Measurements from ENCODE around the gene CYTH2.

The CYTH2 gene

DNA sequence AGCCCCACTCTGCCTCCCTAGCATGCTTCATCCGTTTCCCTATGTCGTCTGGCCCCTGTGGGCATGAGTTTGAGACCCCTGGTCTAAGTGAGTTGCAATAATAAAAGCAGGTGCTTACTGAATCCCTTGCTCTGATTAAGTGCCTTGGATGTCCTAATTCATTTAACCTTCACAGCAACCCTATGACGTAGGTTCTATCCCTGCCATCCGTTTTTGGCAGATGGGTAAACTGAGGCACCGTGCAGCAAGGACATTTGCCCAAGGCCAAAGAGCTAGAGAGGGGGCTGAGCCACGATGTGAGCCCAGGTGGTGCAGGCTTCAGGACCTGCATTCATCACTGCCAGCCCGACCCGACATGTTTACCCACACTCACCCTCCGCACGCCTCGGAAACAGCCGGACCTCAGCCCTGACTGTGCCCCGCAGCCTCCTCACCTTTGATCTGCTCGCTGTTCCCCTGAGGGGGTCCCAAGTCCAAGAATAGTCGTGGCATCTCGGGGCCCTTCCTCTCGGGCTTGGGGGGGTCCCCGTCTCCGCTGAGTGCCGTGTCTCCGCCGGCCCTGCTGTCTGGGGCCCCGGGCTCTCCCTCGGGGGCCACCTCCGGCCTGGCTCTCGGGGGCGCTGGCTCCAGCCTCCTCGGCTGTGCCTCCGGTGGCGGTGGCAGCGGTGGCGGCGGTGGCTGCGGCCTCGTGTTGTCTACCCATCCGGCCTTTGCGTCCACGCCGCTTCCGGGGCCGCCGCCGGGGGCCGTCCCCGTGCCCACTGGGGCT, 28.0 kb downstream of the CYTH2 start:
- DNase-seq = no peak

DNA sequence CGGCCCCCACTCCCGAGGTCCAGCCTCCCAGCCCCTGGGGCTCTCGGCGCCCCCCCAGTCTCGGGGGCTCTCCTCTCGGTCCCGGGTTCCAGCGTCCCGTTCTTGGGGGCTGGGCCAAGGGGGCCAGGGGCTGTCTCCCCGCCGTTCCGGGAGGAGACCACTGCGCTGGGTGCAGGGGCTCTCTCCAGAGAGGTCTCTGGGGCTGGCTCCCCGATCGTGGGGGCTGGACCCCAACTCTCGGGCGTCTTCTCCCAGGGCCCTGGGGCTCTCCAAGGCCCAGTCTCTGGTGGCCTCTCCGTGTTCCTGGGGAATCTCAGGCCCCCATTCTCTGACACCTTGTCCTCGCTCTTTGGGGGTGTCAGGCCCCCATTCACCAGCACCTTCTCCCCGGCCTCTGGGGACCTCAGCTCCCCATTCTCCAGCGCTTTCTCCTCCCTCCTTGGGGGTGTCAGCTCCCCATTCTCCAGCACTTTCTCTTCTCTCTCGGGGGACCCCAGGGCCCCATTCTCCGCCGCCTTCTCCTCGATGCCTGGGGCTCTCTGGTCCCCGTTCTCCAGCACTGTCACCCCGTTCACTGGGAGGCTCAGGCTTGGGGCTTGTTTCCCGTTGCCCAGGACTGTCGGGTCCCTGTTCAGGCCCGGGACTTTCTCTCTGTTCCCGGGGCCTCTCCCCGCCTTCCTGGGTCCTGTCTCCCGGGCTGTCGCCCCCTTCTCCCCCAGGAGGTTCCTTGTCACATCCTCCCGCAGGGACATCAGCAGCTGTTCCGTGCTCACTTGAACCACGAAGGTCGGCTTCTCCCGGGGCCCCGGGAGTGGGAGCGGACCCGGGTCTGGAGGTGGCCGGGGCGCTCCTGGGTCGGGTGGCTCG, 28.8 kb downstream of the CYTH2 start:
- DNase-seq = no peak

DNA sequence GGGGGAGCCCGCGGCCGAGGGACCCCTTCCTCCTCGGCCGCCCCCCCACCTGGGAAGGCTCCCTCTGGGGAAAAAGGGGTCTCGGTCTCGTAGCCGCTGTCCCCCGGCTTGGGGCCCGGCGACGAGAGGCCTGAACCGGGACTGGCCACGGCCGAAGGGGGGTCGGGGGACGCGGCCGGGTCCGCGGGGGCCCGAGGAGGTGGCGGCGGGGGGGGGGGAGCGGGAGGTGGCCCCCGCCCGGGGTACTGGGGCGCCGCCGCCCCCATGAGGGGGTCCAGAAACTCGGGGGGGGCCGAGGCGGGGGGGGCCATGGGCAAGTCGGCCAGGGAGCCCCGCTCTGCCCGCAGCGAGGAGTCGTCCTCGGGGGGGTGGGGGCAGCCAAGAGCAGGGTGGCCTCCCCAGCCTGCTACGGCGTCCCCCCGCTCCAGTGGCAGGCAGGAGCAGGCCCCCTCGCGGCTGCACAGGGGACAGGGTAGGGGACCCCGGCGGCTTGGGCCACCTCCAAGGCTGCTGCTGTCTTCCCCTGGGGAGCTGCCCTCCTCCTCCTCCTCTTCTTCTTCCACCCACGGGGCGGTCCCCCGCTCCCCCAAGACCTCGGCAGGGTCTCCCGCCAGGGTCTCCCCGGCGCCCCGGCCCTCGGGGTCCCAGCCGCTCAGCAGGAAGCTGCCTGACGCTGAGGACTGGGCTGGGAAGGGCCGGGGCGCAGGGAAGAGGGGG, 29.6 kb downstream of the CYTH2 start:
- no peak for DNase-seq

DNA sequence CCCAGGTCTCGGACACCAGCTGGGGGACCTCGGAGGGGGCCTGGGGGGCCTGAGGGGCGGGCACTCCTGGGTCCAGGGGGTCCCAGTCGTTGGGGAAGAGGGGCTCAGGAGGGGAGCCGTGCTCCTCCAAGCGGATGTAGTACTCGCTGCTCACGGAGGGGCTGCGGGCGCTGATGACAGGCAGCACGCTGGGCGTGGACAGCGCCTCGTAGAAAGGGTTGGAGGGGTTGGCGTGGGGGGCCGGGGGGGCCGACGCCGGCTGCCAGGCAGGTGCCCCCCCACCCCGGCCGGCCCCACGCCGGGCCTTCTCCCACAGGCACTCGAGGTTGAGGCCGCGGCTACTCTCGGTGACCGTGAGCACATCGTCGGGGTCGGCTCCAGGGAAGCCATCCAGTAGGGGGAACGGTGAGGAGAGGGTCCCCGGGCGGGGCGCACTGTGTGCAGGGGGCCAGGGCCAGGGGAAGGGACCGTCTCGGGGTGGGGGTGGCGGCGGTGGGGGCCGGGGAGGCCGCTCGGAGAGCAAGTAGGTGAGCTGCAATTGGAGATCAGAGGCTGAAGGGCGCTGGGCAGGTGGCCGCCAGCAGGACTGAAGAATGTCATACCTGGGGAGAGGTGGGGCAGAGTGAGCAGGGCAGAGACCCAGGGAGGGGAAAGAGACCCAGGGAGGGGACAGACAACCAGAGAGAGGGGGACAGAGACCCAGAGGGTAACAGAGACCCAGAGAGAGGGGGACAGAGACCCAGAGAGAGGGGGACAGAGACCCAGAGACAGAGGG, 30.3 kb downstream of the CYTH2 start:
- DNase-seq = no peak

DNA sequence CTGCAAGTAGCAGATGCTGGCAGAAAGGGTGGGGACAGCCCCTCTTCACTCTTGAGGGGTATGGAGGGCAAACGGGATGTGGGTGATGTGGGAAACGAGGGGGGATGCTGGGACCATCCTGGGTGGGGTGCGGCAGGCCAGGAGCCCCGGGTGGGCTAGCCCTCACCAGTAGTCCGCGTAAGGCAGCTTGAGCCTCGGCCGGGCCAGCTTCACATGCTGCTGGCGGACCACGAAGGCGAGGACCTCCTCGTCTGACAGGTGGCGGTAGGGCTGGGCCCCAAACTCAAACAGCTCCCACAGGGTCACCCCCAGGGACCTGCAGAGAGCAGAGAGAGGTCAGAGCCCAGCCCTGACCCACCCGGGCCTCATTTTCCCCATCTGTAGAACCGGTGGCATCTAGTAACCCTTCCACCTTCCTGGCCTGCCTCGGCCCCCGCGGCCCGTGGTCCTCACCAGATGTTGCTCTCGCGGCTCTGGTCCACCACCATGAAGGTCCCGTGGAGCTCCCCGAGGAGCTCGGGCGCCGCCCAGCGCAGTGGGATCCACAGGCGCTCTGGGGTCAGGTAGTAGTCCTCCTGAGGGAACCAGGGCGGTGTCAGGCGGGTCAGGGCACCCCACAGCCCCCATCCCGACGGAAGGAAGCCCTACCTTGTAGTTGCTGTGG, 31.8 kb downstream of the CYTH2 start:
- DNase-seq = no peak

DNA sequence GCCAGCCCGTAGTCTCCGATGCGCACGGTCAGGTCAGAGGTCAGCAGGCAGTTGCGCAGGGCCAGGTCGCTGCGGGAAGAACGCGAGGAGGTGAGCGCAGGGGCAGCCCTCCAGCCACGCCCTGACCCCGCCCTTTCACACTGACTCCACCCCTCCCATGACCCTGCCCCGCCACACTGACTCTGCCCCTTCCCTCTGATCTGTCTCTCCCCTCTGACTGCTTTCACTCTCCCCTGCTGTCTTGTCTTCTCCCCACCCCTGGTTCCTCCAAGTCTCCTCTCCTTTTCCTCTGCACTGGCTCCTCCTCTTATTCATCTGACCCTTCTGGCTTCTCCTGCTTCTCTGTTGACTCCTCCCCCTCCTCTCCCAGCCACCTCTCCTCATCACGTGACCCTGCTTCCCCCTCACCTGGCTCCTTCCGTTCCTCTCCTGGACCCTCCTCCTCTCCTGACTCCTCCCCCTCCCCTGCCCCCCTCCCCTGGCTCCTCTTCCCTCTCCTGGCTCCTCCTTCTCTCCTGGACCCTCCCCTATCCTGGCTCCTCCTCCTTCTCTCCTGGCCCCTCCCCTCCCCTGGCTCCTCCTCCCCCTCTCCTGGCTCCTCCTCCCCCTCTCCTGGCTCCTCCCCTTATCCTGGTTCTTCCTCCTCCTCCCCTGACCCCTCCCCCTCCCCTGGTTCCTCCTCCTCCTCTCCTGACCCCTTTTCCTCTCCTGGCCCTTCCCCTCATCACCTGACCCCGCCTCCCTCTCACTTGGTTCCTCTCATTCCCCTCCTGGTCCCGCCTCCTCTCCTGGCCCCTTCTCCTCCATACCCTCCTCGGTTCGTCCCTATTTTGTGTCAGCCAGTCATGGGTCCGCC, 32.6 kb downstream of the CYTH2 start:
- peak; percentile 84 for DNase-seq

DNA sequence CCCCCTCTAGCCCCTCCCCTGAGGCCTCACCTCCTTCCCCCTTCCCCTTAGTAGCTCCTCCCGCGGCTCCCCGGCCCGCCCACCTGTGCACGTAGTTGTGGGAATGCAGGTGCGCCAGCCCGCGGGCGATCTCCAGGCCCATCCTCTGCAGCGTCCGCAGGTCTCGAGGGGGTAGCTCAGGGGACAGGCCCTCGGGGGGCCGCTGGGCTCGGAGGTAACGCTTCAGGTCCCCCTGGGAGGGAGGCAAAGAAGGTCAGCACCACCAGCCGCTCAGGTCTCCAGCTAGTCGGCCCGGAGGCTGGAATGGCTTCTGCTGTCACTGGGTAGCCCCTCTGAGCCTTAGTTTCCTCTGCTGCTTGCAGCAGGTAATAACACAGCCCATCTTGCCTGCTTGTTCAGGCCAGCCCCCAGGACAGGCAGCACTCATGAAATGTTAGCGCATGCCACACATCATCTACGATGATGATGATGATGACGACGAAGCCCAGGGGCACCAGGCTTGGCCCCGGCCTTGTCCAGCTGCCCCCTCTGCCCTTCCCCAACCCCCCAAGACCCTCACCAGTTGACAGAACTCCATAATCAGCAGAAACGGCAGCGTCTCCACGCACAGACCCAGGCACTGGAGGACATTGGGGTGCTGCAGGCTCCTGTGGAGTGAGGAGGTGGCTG, 33.3 kb downstream of the CYTH2 start:
- no peak for DNase-seq

DNA sequence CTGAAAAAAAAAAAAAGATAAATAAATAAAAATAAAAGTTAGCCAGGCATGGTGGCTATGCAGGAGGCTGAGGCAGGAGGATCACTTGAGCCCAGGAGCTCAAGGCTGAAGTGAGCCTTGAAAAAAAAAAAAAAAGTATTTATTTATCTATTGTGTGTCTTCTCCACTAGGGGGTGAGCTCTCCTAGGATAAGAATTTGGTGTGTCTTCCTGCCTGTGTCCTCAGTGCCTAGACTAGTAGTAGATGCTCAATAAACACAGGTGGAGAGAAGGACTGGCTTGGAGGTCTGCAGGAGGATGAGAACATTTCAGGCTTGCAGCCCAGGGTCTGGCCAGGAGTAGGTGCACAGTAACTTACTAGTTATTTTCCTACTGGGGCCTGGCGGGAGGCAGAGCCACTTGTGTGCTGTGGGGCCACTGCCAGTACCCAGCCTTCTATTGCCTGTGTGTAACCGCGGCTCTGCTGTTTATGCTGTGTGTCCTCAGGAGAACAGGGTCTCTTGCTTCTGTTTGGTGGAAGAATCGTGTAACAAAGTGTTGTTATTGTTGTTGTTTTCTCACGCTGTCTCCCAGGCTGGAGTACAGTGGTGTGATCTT, 37.1 kb downstream of the CYTH2 start:
- no peak for DNase-seq

DNA sequence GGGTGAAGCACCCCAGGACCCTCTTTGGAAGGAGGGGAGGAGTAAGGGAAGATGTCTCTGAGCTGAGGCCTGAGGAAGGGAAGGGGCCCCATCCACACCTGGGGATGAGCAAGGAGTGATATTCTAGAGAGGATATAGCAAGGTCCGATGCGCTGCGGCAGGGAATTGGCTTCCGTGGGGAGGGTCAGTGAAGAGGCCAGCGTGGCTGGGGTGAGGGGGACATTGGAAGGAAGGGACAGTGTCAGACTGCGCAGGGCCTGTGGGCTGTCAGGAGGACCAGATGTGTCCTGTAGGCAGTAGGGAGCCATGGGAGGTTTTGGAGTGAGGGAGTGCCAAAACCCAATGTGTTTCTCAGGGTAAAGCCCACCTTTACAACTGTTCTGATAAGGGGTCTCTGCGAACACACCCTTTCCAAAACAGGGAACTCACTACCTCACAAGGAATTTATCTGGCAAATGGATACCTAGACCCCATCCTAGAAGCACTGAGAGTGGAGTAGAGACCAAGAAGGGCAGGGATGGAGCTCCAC, 38.8 kb downstream of the CYTH2 start:
- no peak for DNase-seq

DNA sequence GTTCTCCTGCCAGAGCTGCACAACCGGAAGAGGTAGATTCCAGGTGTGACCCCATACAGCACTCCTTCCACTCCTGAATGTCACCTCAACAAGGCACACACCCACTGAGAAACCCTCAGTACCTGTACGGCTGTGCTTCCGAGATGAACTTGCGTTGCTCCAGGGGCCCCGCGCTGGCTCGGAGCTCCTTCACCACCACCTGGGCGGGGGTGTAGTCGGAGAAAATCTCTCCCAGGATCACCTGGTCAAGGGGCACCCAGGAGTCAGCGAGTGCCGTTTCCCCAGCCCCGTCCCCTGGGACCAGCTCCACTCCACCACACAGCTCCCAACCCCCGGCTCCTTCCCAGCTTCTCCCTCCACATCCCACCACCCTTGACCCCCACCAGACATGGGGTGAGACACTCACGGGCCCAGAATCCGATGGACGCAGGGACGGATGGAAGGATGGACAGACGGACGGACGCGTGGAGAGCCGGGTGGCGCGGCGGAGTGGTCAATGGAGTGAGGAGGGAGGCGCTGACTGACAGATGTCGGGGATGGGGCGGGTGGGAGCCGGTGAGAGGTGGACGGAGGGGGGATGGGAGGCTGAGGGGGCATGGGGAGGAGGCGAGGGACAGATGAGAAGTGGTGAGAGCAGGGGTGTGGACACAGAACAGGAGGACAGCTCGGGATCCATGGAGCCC, 39.7 kb downstream of the CYTH2 start:
- no peak for DNase-seq

DNA sequence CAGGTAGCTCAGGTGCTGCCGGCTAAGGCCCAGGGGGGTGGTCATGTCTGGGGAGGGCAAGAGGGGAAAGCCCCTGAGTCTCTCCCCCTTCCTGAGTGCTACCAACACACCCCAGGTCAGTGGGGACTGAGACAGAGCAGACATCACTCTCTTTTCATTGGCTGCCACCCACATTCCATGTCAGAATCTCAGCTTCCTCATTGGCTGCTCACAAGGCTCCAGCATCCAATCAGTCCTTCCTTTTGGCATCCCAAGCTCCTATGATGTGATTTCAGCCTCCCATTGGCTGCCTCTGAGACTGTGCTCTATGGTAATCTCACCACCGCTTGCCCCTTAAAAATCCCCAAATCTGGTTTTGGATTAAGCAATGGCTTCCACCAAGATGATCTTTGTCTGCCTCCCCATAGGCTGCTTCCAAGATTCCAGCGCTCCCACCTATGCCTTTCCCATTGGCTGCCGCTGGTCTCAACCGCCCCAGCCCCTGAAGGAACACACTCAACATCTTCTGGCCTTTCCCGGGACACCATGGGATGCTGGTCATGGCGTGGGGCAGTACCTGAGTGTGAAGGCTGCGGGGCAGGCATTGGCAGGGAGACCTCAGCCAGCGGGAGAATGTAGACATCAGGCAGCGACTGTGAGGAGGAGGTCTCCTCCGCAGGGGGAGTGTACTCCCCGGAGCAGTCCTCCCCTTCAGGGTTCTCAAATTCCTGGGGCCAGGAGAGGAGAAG, 40.5 kb downstream of the CYTH2 start:
- no peak for DNase-seq

DNA sequence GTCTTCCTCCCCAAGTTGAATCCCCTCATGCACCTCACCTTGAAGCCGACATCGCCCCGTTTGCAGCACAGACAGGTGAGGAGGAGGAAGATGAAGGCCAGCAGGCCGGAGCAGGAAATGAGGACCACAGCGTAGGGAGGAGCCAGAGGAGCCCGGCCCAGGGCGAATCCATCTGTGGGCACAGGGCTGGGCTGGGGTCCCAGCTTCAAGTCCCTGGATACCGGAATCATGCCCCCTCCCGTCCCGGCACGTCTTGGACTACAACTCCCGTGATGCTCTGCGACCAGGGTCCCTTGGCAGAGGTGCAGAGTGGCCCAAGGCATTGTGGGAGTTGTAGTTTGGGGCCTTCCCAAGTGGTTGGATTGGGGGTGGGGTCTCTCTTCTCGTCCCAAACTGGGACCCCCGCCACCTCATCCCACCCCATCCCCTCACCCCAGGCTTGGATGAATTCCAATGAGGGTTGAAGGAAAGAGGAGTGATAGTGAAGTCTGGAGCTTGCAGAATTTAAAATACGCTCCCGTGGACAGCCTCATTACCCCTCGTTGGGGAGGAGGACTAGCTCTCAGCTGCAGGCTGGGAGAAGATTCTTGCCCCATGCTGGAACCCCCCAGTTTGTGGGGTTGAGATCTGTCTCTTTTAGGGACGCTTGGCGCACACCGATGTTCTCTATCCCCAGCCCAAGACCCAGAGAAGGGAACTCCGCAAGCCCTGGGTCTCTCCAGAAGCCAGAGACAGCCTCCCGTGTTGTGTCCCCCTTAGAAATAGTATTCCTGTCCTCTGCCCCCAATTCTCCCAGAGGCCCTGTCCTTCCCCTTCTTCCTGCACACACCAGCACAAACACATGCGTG, 41.5 kb downstream of the CYTH2 start:
- DNase-seq = peak; percentile 83

DNA sequence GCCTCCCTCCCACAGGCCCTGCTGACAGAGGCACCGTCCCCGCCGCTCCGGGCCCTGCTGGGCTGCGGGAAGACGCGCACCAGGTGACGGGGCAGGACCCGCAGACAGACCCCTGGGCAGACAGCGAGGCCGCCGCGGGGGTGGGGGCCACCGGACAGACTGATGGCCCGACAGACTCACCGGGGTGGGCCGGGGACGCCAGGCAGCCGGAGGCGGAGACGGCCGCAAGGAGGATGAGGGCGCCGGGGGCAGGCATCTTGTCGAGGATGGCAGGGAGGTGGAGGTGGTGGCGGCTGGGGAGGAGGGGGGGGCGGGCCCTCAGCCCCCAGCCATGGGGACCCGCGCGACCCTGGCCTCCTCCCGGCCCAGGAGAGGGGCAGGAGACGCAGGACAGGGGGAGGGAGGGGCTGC, 42.2 kb downstream of the CYTH2 start:
- peak; percentile 44 for DNase-seq

DNA sequence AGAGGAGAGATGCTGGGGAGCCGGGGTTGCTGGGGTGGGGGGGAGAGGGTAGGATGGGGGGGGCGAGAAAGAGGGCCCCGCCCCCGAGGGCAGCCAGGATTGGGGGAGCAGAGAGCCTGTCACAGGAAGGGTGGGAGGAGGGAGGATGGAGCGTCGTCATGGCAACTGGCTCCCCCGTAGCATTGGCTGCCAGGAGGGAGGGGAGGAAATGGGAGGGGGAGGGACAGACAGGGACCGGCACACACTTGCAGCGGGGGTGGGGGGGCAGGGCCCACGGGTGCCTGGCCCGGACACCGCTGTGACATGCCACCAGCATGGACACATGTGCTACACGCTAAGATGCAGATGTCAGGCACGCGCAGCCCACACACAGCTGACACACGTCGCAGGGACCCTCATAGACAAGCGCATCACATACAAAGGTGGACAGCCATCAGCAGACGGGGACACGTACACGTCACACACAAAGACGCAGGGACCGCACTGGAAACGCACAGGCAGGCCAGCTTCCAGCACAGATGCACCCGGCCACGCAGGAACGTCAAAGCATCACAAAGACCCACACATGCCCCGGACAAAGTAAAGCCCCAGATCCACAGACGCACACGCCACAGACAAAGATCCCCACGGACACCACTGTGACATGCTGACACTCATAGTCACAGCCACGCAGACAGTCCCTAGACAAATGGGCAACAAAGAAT, 42.8 kb downstream of the CYTH2 start, which contains the start of gene LMTK3:
LMTK3 (minus strand) TSS at position 36 of the 704 bp plus-strand sequence. CDS start 259 bp downstream, outside the sequence.
- peak; percentile 83 for DNase-seq

DNA sequence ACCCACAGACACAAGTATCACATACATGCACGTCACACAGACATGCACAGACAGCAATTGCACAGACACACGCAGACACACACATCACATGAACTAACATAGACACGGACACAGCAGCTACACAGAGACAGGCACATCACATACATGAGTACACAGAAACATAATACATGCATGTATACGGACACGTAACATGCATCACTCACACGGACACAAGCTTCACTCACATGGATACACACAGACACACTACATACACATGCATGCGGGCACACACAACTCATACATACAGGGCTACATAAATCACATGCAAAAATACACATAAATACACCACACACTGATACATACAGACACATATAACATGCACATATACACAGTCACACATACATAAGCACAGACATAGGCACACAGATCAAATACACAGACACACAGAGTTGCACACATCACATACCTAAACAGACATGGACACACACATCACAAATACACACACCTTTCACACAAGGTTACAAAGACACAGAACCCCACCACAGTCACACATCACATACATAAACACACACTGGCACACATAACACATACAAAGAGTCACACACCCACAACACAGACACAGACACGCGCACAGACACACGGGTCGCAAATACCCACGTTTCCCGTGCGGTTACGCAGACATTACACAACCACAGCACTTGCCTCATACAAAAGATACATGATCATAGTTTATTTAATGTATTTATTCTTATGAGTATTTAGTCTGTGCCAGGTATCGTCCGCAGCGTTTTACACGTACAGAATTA, 43.5 kb downstream of the CYTH2 start:
- DNase-seq = no peak

Measured in stimulated activated CD8-positive, alpha-beta memory T cell treated with anti-CD3 and anti-CD28 coated beads, Interleukin-4, amount 100 ng/mL, for 48 hours (primary cell).